Measurements from ENCODE around the gene NCOA1.
"Not testable (repeated sequence)": the region's sequence is repeated elsewhere in the genome, so short reads cannot be mapped to it uniquely, and the experiment has no call there.

NCOA1 gene

GRCh38 chr2:24581971-24582370, 90.9 kb downstream of the NCOA1 start:
- DNase-seq, result not testable (repeated sequence)

GRCh38 chr2:24586955-24587354, 95.9 kb downstream of the NCOA1 start:
- no peak for DNase-seq

GRCh38 chr2:24588294-24588693, 97.2 kb downstream of the NCOA1 start:
- no peak for DNase-seq

GRCh38 chr2:24592441-24593100, 101.5 kb downstream of the NCOA1 start:
- DNase-seq, result no peak

- DNase-seq, result no peak
These were observed 103.2 kb downstream of the NCOA1 start for GRCh38 chr2:24594283-24594682.

GRCh38 chr2:24597181-24597870, 106.3 kb downstream of the NCOA1 start:
- no peak for DNase-seq

- not testable (repeated sequence) for DNase-seq
These were observed 109.1 kb downstream of the NCOA1 start for GRCh38 chr2:24600140-24600539.

- no peak for DNase-seq
These were observed 120.6 kb downstream of the NCOA1 start for GRCh38 chr2:24611631-24612030.

- peak; percentile 4 for DNase-seq
These were observed 122.2 kb downstream of the NCOA1 start for GRCh38 chr2:24613154-24613814.

GRCh38 chr2:24616616-24617015, 125.6 kb downstream of the NCOA1 start:
- no peak for DNase-seq

- DNase-seq, result no peak
These were observed 126.4 kb downstream of the NCOA1 start for GRCh38 chr2:24617424-24617823.

GRCh38 chr2:24618144-24618543, 127.1 kb downstream of the NCOA1 start:
- no peak for DNase-seq

GRCh38 chr2:24618680-24619079, 127.6 kb downstream of the NCOA1 start:
- no peak for DNase-seq

GRCh38 chr2:24620936-24621335, 129.9 kb downstream of the NCOA1 start:
- no peak for DNase-seq

GRCh38 chr2:24621779-24622538, 130.9 kb downstream of the NCOA1 start:
- DNase-seq, result no peak

GRCh38 chr2:24623535-24623934, 132.5 kb downstream of the NCOA1 start:
- no peak for DNase-seq

- no peak for DNase-seq
These were observed 134.7 kb downstream of the NCOA1 start for GRCh38 chr2:24625728-24626127.

GRCh38 chr2:24626131-24626530, 135.1 kb downstream of the NCOA1 start:
- DNase-seq, result no peak

- DNase-seq, result no peak
These were observed 137.7 kb downstream of the NCOA1 start for GRCh38 chr2:24628746-24629145.

GRCh38 chr2:24632172-24632571, 141.1 kb downstream of the NCOA1 start:
- peak; percentile 4 for DNase-seq

GRCh38 chr2:24635181-24635580, 144.1 kb downstream of the NCOA1 start:
- no peak for DNase-seq

- DNase-seq, result no peak
These were observed 147.5 kb downstream of the NCOA1 start for GRCh38 chr2:24638568-24638967.

GRCh38 chr2:24642351-24642750, 151.3 kb downstream of the NCOA1 start:
- no peak for DNase-seq
